Spleen (tissue), 11 donors: ENCODE measurements around the gene NFIA. TPM values are rescaled to one million over a fixed set of nuclear protein-coding genes. Genes with fewer than 3 reads are reported as not detected.
"Not testable (repeated sequence)": the region's sequence is repeated elsewhere in the genome, so short reads cannot be mapped to it uniquely, and the experiment has no call there.

Experiments used
- DNase-seq: peaks from one replicate; pipeline ENCODE4 v3.0.0-alpha.2; 2020
- H3K27ac ChIP-seq, 8 donors: fragments of 200-600 bp; sonication (generic) in 7 of 8; 1 replicate in 4 of 8; 2 replicates in 4 of 8; pipeline versions ENCODE4 v1.5.0 to v1.8.0; 2016 to 2021; ENCODE audit warnings: inconsistent platforms in 4 of 8, mild to moderate bottlenecking in 4 of 8, moderate library complexity in 1 of 8
- H3K27me3 ChIP-seq, 7 donors: fragments of 200-600 bp; sonication (generic) in 6 of 7; replicated peaks in 1 of 7; 1 replicate in 4 of 7; 2 replicates in 3 of 7; pipeline versions ENCODE4 v1.5.0 to v1.8.0; 2016 to 2021; ENCODE audit warnings: inconsistent platforms in 3 of 7, mild to moderate bottlenecking in 1 of 7
- H3K36me3 ChIP-seq, 6 donors: fragments of 200-600 bp; sonication (generic) in 5 of 6; 1 replicate in 4 of 6; 2 replicates in 2 of 6; pipeline versions ENCODE4 v1.5.0 to v1.8.0; 2016 to 2021; ENCODE audit warnings: inconsistent platforms in 2 of 6
- H3K4me1 ChIP-seq, 6 donors: fragments of 200-600 bp; sonication (generic) in 5 of 6; 1 replicate in 3 of 6; 2 replicates in 3 of 6; pipeline versions ENCODE4 v1.5.0 to v1.8.0; 2016 to 2021; ENCODE audit warnings: inconsistent platforms in 3 of 6
- H3K4me3 ChIP-seq, 8 donors: fragments of 200-600 bp; sonication (generic) in 7 of 8; 1 replicate in 4 of 8; 2 replicates in 4 of 8; pipeline versions ENCODE4 v1.5.0 to v1.8.0; 2016 to 2021; ENCODE audit warnings: inconsistent platforms in 4 of 8, mild to moderate bottlenecking in 4 of 8, moderate library complexity in 2 of 8
- H3K9me3 ChIP-seq, 8 donors: fragments of 200-600 bp; sonication (generic) in 7 of 8; 1 replicate in 4 of 8; 2 replicates in 4 of 8; pipeline versions ENCODE4 v1.5.0 to v1.8.0; 2016 to 2021; ENCODE audit warnings: inconsistent platforms in 4 of 8
- POLR2A ChIP-seq, 3 donors: fragments of 450-650 bp; IDR thresholded peaks; one replicate each; pipeline ENCODE4 v1.5.1; 2017; ENCODE audit warnings: antibody characterized with exemption in 3 of 3, mild to moderate bottlenecking in 1 of 3
- POLR2AphosphoS5 ChIP-seq, 3 donors: sonication (generic); formaldehyde crosslinking; IDR thresholded peaks; one replicate each; pipeline ENCODE4 v1.5.1; 2017; ENCODE audit warnings: antibody characterized with exemption in 3 of 3
- WGBS, 5 donors: extraction: QIAGEN DNeasy Blood & Tissue Kit in 3 of 5; methylation state at CpG; one replicate each; pipeline versions ENCODE4 v1.1.5 to v1.1.7; 2013 to 2018; 5-methylcytosine and 5-hydroxymethylcytosine counted together
- intact Hi-C: fragments of 100-400 bp; cut with DNase I; formaldehyde crosslinking; loops from one replicate; pipeline ENCODE4 v1.15.0; 2023; ENCODE audit warnings: low total_unique reads
- polyA plus RNA-seq, 3 donors: library from polyadenylated mRNA; stranded (reverse); fragments of 200-250 nt; gene quantifications; one replicate each; pipeline ENCODE4 v1.2.1, GENCODE V29; 2013
- total RNA-seq, 7 donors: library from RNA; depleted of rRNA in 3 of 7; stranded (reverse); fragments of >200 nt in 3 of 7; fragmentation: NEBNext Ultra II Directional in 4 of 7; extraction: Animal tissue kit (Norgen Biotek cat#: 25700) in 4 of 7; gene quantifications; one replicate each; pipeline versions ENCODE4 v1.1.0 to v1.2.1, GENCODE V29; 2016 to 2021
- TF ChIP-seq, protein P1 (sequence below), 11 experiments: fragments of 200-600 bp in 7 of 11; fragments of 450-650 bp in 4 of 11; sonication (generic) in 4 of 11; IDR thresholded peaks in 8 of 11; conservative IDR thresholded peaks in 3 of 11; 1 replicate in 7 of 11; 2 replicates in 4 of 11; pipeline versions ENCODE4 v1.4.0 to v1.8.0; 2016 to 2021; ENCODE audit warnings: antibody characterized with exemption in 11 of 11, inconsistent platforms in 4 of 11, mild to moderate bottlenecking in 1 of 11
- donor health status: healthy with polysubstance abuse.
- donor health status: DM: no; HTN: no; CAD: no; lungs with moderate emphysema.
- donor health status: DM: no; HTN: no; CAD: no.
- donor health status: Bipolar disorder and iron deficiency.
- donor health status: healthy.
- donor health status: DM: no; HTN: no; CAD: no.
- donor health status: DM: yes; HTN: yes; CAD: no.

The NFIA gene
- total and polyA plus RNA-seq, 10 donors = 3.1 to 76.8 (median 35.5) TPM

DNA sequence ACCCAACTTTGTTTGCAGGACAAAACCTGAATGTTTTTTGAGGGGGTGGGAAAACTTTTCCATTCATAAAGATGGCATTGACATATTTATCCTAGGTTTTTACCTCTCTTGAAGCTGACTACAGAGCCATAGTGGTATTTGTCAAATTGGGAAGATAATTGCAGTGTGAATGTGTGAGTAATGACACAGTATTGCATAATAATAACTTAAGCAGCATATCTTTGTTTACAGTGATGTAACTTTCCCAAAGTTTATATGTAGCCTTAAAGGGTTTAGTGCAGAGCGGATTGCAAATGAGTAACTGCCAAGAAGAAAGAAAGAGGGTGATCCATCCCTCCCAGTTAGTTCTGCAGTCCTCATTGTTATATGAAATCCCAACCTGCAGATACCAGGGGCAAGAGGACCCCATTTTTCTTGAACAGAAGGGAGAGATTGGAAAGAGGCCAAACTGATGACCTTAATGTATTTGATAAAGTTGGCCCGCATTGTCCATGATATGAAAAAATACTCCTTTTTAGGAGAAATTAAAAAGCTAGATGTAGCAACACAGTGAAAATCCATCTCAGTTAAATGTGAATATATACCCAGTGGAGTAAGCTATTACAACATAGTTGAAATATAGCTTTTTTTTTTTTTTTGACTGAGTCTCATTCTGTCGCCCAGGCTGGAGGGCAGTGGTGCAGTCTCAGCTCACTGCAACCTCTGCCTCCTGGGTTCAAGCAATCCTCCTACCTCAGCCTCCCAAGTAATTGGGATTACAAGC is 23.7 kb upstream of the NFIA start:
- H3K36me3 ChIP-seq = no peaks in the 10 kb centered on the region
- H3K27me3 ChIP-seq = peaks cover 0 to 49% (median 5%) of the 10 kb centered on the region in 7 donors
- WGBS, 5 donors = 79 to 92% (median 84%) methylated on average over 3 of the region's 3 CpGs
- TF ChIP-seq POLR2A (IDR thresholded peaks at IDR 0.05) = no peak
- TF ChIP-seq, protein P1, sequence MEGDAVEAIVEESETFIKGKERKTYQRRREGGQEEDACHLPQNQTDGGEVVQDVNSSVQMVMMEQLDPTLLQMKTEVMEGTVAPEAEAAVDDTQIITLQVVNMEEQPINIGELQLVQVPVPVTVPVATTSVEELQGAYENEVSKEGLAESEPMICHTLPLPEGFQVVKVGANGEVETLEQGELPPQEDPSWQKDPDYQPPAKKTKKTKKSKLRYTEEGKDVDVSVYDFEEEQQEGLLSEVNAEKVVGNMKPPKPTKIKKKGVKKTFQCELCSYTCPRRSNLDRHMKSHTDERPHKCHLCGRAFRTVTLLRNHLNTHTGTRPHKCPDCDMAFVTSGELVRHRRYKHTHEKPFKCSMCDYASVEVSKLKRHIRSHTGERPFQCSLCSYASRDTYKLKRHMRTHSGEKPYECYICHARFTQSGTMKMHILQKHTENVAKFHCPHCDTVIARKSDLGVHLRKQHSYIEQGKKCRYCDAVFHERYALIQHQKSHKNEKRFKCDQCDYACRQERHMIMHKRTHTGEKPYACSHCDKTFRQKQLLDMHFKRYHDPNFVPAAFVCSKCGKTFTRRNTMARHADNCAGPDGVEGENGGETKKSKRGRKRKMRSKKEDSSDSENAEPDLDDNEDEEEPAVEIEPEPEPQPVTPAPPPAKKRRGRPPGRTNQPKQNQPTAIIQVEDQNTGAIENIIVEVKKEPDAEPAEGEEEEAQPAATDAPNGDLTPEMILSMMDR (IDR thresholded peaks at IDR 0.05 in 8 of 11, conservative IDR thresholded peaks at IDR 0.05 in 3 of 11) = no peak
- DNase-seq = no peak
- intact Hi-C loops = no loop called here
- peaks cover 14 to 51% (median 36%) of the 10 kb centered on the region in 6 donors for H3K4me1 ChIP-seq
- no peaks in the 10 kb centered on the region for H3K9me3 ChIP-seq
- no peak overlapping the region for H3K27ac ChIP-seq
- no peak overlapping the region for H3K4me3 ChIP-seq

DNA sequence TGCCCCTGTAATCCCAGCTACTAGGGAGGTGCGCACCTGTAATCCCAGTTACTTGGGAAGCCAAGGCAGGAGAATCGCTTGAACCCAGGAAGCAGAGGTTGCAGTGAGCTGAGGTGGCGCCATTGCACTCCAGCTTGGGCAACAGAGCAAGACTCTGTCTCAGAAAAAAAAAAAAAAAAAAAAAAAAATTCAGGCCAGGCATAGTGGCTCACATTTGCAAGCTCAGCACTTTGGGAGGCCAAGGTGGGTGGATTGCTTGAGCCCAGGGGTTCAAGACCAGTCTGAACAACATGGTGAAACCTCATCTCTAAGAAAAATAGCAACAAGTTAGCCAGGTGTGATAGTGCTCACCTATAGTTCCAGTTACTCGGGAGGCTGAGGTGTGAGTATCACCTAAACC is 20.8 kb upstream of the NFIA start:
- H3K9me3 ChIP-seq, H3K4me3 ChIP-seq, DNase-seq, H3K27ac ChIP-seq, H3K36me3 ChIP-seq, intact Hi-C loops: not testable (repeated sequence)
- 90 to 93% (median 93%) methylated on average over 4 of the region's 4 CpGs for WGBS, 5 donors
- Histone ChIP-seq H3K4me1 (peaks cover 0 to 22% (median 15%) of the 10 kb centered on the region in 6 donors), H3K27me3 (peaks cover 0 to 23% (median 2%) of the 10 kb centered on the region in 7 donors)

- DNase-seq = no peak
- WGBS, 5 donors = 76 to 98% (median 81%) methylated on average over 1 of the region's 1 CpG
- peaks cover 0 to 3% (median 0%) of the 10 kb centered on the region in 7 donors for H3K27me3 ChIP-seq
- no peak overlapping the region for H3K4me3 ChIP-seq
- H3K4me1 ChIP-seq = no peaks in the 10 kb centered on the region
- TF ChIP-seq, protein P1 (IDR thresholded peaks at IDR 0.05 in 8 of 11, conservative IDR thresholded peaks at IDR 0.05 in 3 of 11) = no peak
- TF ChIP-seq POLR2AphosphoS5 (IDR thresholded peaks at IDR 0.05) (no peak), POLR2A (IDR thresholded peaks at IDR 0.05) (no peak)
- no peaks in the 10 kb centered on the region for H3K9me3 ChIP-seq
- intact Hi-C loops = no loop called here
- no peaks in the 10 kb centered on the region for H3K36me3 ChIP-seq
- no peak overlapping the region for H3K27ac ChIP-seq
Observed at GRCh38 chr1:61064673-61065072, 17.7 kb upstream of the NFIA start.

DNA sequence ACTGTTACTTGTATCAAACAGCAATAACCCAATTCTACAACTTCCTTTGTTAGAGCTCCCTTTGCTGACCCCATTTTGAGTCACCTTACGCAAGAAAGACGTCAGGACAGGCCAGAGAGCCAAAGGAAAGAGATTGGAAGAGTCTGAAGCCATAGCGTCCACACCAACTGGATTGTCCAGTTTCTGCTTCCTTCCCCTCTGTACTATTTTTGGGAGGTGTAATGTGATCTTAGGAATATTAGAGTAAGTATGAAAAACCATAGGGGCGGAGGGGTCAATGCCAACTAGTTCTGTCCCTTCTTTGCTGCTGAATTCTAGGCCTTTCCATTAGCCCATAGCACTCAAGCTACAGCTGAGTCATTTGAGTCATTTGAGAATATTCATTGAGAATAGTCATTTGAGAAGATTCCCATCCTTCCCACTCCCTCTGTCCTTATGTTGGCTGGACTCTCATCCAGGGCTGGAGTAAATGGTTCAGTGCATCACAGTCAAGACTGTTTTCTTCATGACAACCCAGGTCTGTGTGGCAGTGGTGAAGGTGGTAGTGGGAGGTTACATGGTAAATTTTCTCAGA is 14.8 kb upstream of the NFIA start:
- WGBS, 5 donors = 79 to 88% (median 87%) methylated on average over 4 of the region's 4 CpGs
- Histone ChIP-seq H3K4me3 (no peak overlapping the region), H3K4me1 (no peaks in the 10 kb centered on the region), H3K27ac (no peak overlapping the region), H3K36me3 (no peaks in the 10 kb centered on the region), H3K27me3 (no peaks in the 10 kb centered on the region), H3K9me3 (no peaks in the 10 kb centered on the region)
- intact Hi-C loops = no loop called here
- no peak for DNase-seq
- TF ChIP-seq, protein P1 (IDR thresholded peaks at IDR 0.05 in 8 of 11, conservative IDR thresholded peaks at IDR 0.05 in 3 of 11) = no peak
- TF ChIP-seq POLR2A (IDR thresholded peaks at IDR 0.05) (no peak), POLR2AphosphoS5 (IDR thresholded peaks at IDR 0.05) (no peak)
